ENCODE measurements around the gene CALHM5. TPM values are rescaled to one million over a fixed set of nuclear protein-coding genes. Genes with fewer than 3 reads are reported as not detected.

Gene CALHM5
- total and polyA plus RNA-seq, 2 of the 4 experiments (the other 2 are of a cell fraction), result 3.3 to 10.8 TPM

GRCh38 chr6:116533233-116533957 lies 22.0 kb downstream of the CALHM5 start:
- Histone ChIP-seq H3K14ac (replicated peaks; ENCODE audit: low read depth, low read length) (no peak overlapping the region), H3K4me2 (ENCODE audit: low read depth, low read length) (no peak overlapping the region), H4K91ac (ENCODE audit: insufficient read depth, low read depth, low read length) (no peak overlapping the region), H3K4ac (ENCODE audit: low read depth, low read length) (no peak overlapping the region), H2BK15ac (ENCODE audit: low read depth, low read length) (no peak overlapping the region; the same call in 2 of the 3 replicates), H2AFZ (replicated peaks; ENCODE audit: low read length, poor library complexity) (peak overlapping the region; percentile 69), H3K79me1 (ENCODE audit: low read depth in 1 of 2, low read length in 2 of 2) (0 out of 4 replicates have a peak, but pooled peaks cover 0 to 3% of the 10 kb centered on the region in 2 experiments), H4K20me1 (ENCODE audit: insufficient read depth, low read length) (no peaks in the 10 kb centered on the region), H3K36me3 (ENCODE audit: control insufficient read depth, insufficient read depth, low read length) (no peaks in the 10 kb centered on the region), H2AK9ac (replicated peaks; ENCODE audit: low read depth, low read length, poor library complexity) (no peak overlapping the region), H2BK120ac (ENCODE audit: low read depth, low read length) (no peak overlapping the region), H3K56ac (ENCODE audit: extremely low read depth, insufficient read depth, low read length) (no peak overlapping the region), H3K9ac (ENCODE audit: low read depth, low read length) (no peak overlapping the region), H3K9me1 (ENCODE audit: insufficient read depth, low read length) (peaks cover 15% of the 10 kb centered on the region), H3K4me3 (ENCODE audit: insufficient read depth, low read depth, low read length) (no peak overlapping the region), H4K5ac (ENCODE audit: low read depth, low read length) (no peak overlapping the region), H3K4me1 (ENCODE audit: control insufficient read depth, insufficient read depth, low read length) (peaks cover 13% of the 10 kb centered on the region), H4K8ac (ENCODE audit: low read depth in 2 of 2, low read length in 2 of 2) (no peak overlapping the region), H2BK20ac (ENCODE audit: low read depth, low read length) (no peak overlapping the region), H2BK5ac (ENCODE audit: low read depth, low read length, poor library complexity, severe bottlenecking) (no peak overlapping the region), H3K23ac (ENCODE audit: low read depth, low read length) (no peak overlapping the region), H3K27me3 (ENCODE audit: control insufficient read depth, insufficient read depth, low read length) (no peaks in the 10 kb centered on the region), H2AK5ac (ENCODE audit: low read depth, low read length) (no peak overlapping the region; the same call in 1 of the 2 replicates), H3K27ac (ENCODE audit: insufficient read depth, low read length) (no peak overlapping the region), H3K9me3 (ENCODE audit: control insufficient read depth, insufficient read depth, low read length) (no peaks in the 10 kb centered on the region), H3K18ac (ENCODE audit: low read depth, low read length) (no peak overlapping the region)
- ChIA-PET POLR2A (ENCODE audit: unreplicated experiment) (interaction anchor here (1.0 kb wide), 1 partner anchor 8 kb away, joined by 3 read pairs; no protein-coding TSS in a partner anchor), CTCF (interaction anchor here (1.0 to 3.0 kb wide), 4 partner anchors 27 to 265 kb away, joined by 5 to 12 read pairs (median 9); no protein-coding TSS in a partner anchor)
- no peak for ATAC-seq (ENCODE audit: low read depth)
- DNase-seq, result no peak
- in situ Hi-C loops (cut with MboI; ENCODE audit: low sequenced_read_pairs), result loop anchor here (10.0 kb wide), 2 partner anchors 239 to 269 kb away; no protein-coding TSS in a partner anchor
- intact Hi-C loops (cut with micrococcal nuclease), result loop anchor here (2.0 kb wide), 2 partner anchors 89 to 163 kb away; partner anchors contain the start of gene DSE
- whole genome bisulfite sequencing, 2 experiments (ENCODE audit: extremely low coverage in 2 of 2, insufficient read length in 1 of 2), result 60 to 100% methylated on average over 1 to 2 of the region's 9 CpGs
- dilution Hi-C loops (cut with HindIII; ENCODE audit: low sequenced_read_pairs, unreplicated experiment), result no loop called here
- BruUV-seq (replicated peaks), result no TSS peak
- no peak for TF ChIP-seq SMC3 (IDR thresholded peaks at IDR 0.05; ENCODE audit: low read depth, low read length)
- no peak for TF ChIP-seq CTCF (conservative IDR thresholded peaks at IDR 0.05; ENCODE audit: low read depth, low read length)
- no peak for TF ChIP-seq BHLHE40 (IDR thresholded peaks at IDR 0.05; ENCODE audit: low read depth, low read length)
- no peak for TF ChIP-seq MAFK (IDR thresholded peaks at IDR 0.05; ENCODE audit: low read depth, low read length)
- no peak for TF ChIP-seq CHD1 (IDR thresholded peaks at IDR 0.05; ENCODE audit: low read depth, low read length)
- no peak for TF ChIP-seq RCOR1 (IDR thresholded peaks at IDR 0.05; ENCODE audit: insufficient replicate concordance, low read length)
- no peak for TF ChIP-seq RAD21 (IDR thresholded peaks at IDR 0.05; ENCODE audit: low read length)
- TF ChIP-seq MXI1 (IDR thresholded peaks at IDR 0.05; ENCODE audit: borderline replicate concordance, low read depth, low read length), result no peak
- TF ChIP-seq FOS (IDR thresholded peaks at IDR 0.05; ENCODE audit: low read depth, low read length), result no peak
- TF ChIP-seq, protein P1, sequence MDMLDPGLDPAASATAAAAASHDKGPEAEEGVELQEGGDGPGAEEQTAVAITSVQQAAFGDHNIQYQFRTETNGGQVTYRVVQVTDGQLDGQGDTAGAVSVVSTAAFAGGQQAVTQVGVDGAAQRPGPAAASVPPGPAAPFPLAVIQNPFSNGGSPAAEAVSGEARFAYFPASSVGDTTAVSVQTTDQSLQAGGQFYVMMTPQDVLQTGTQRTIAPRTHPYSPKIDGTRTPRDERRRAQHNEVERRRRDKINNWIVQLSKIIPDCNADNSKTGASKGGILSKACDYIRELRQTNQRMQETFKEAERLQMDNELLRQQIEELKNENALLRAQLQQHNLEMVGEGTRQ (IDR thresholded peaks at IDR 0.05; ENCODE audit: low read depth, low read length), result no peak
- no peak for TF ChIP-seq MAZ (IDR thresholded peaks at IDR 0.05; ENCODE audit: borderline replicate concordance, low read depth, low read length)
- no peak for TF ChIP-seq POLR2A (IDR thresholded peaks at IDR 0.05; ENCODE audit: low read depth, low read length)
- TF ChIP-seq CEBPB (IDR thresholded peaks at IDR 0.05; ENCODE audit: low read depth, low read length), result no peak
- TF ChIP-seq NFE2L2 (IDR thresholded peaks at IDR 0.05; ENCODE audit: low read depth, low read length), result no peak
- TF ChIP-seq, protein P2, sequence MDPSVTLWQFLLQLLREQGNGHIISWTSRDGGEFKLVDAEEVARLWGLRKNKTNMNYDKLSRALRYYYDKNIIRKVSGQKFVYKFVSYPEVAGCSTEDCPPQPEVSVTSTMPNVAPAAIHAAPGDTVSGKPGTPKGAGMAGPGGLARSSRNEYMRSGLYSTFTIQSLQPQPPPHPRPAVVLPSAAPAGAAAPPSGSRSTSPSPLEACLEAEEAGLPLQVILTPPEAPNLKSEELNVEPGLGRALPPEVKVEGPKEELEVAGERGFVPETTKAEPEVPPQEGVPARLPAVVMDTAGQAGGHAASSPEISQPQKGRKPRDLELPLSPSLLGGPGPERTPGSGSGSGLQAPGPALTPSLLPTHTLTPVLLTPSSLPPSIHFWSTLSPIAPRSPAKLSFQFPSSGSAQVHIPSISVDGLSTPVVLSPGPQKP (IDR thresholded peaks at IDR 0.05; ENCODE audit: borderline replicate concordance, low read depth, low read length), result no peak
